Skeletal muscle tissue (tissue), 4 donors: ENCODE data around the gene DTX1. TPM values are rescaled to one million over a fixed set of nuclear protein-coding genes. Genes with fewer than 3 reads are reported as not detected.

Experiments used
- H3K27ac ChIP-seq: one replicate; pipeline ENCODE4 v1.7.0; 2013; ENCODE audit warnings: mild to moderate bottlenecking, low read depth, low read length, inconsistent platforms
- H3K27me3 ChIP-seq, 3 donors: one replicate each; pipeline ENCODE4 v1.7.0; 2013; ENCODE audit warnings: low read length in 3 of 3; ENCODE audit not compliant: control insufficient read depth in 3 of 3, insufficient read depth in 3 of 3
- H3K36me3 ChIP-seq, 3 donors: one replicate each; pipeline ENCODE4 v1.7.0; 2013; ENCODE audit warnings: low read length in 3 of 3; ENCODE audit not compliant: control insufficient read depth in 3 of 3, insufficient read depth in 3 of 3
- H3K4me1 ChIP-seq, 3 donors: one replicate each; pipeline ENCODE4 v1.7.0; 2013; ENCODE audit warnings: low read length in 3 of 3, mild to moderate bottlenecking in 3 of 3; ENCODE audit not compliant: control insufficient read depth in 3 of 3, insufficient read depth in 3 of 3
- H3K4me3 ChIP-seq, 3 donors: one replicate each; pipeline ENCODE4 v1.7.0; 2013; ENCODE audit warnings: low read length in 3 of 3
- H3K9ac ChIP-seq, 3 donors: one replicate each; pipeline ENCODE4 v1.7.0; 2013; ENCODE audit warnings: low read length in 3 of 3, mild to moderate bottlenecking in 3 of 3, moderate library complexity in 2 of 3, low read depth in 1 of 3
- H3K9me3 ChIP-seq, 3 donors: one replicate each; pipeline ENCODE4 v1.7.0; 2013; ENCODE audit warnings: low read length in 3 of 3; ENCODE audit not compliant: control insufficient read depth in 3 of 3
- total RNA-seq: library from RNA; depleted of rRNA; stranded (reverse); fragments of >200 nt; gene quantifications from one replicate; pipeline ENCODE4 v1.2.3, GENCODE V29; 2014
- donor health status: Osteomylitis.

Gene DTX1
- total RNA-seq, 1 donor from 2014 or later: 3.1 TPM

- H3K36me3 ChIP-seq: no peaks in the 10 kb centered on the region
Measured at GRCh38 chr12:113093409-113094101, 37.0 kb downstream of the DTX1 start.

DNA sequence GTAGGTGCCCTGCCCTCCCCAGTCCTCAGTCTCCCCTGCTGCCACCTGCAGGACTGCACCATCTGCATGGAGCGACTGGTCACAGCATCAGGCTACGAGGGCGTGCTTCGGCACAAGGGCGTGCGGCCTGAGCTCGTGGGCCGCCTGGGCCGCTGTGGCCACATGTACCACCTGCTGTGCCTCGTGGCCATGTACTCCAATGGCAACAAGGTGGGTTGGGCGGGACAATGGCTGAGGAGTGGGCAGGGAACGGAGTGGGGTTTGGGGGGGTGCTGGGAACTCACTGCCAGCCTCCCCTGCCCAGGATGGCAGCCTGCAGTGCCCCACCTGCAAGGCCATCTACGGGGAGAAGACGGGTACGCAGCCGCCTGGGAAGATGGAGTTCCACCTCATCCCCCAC lies 38.2 kb downstream of the DTX1 start:
- H3K9ac ChIP-seq: no peak overlapping the region
- H3K36me3 ChIP-seq: no peaks in the 10 kb centered on the region
- H3K9me3 ChIP-seq: no peaks in the 10 kb centered on the region
- H3K27ac ChIP-seq: no peak overlapping the region
- no peak overlapping the region for H3K4me3 ChIP-seq
- peaks cover 26 to 36% (median 35%) of the 10 kb centered on the region in 3 donors for H3K27me3 ChIP-seq
- peaks cover 0 to 5% (median 0%) of the 10 kb centered on the region in 3 donors for H3K4me1 ChIP-seq

More at GRCh38 chr12:113093409-113094101, 37.0 kb downstream of the DTX1 start:
- Histone ChIP-seq H3K4me1 (peaks cover 0 to 5% (median 0%) of the 10 kb centered on the region in 3 donors), H3K27me3 (peaks cover 29 to 40% (median 39%) of the 10 kb centered on the region in 3 donors), H3K27ac (no peak overlapping the region), H3K9ac (no peak overlapping the region), H3K4me3 (no peak overlapping the region), H3K9me3 (no peaks in the 10 kb centered on the region)

- Histone ChIP-seq H3K9me3 (no peaks in the 10 kb centered on the region), H3K4me1 (peaks cover 0 to 5% (median 0%) of the 10 kb centered on the region in 3 donors), H3K27me3 (peaks cover 26 to 32% (median 30%) of the 10 kb centered on the region in 3 donors), H3K27ac (no peak overlapping the region), H3K9ac (no peak overlapping the region), H3K36me3 (no peaks in the 10 kb centered on the region), H3K4me3 (no peak overlapping the region)
Measured at GRCh38 chr12:113095405-113095804, 38.9 kb downstream of the DTX1 start.

- Histone ChIP-seq H3K4me3 (no peak overlapping the region), H3K36me3 (no peaks in the 10 kb centered on the region), H3K27ac (no peak overlapping the region), H3K4me1 (peaks cover 0 to 5% (median 0%) of the 10 kb centered on the region in 3 donors), H3K27me3 (peaks cover 12 to 21% (median 21%) of the 10 kb centered on the region in 3 donors), H3K9ac (no peak overlapping the region), H3K9me3 (no peaks in the 10 kb centered on the region)
Measured at GRCh38 chr12:113096675-113097461, 40.3 kb downstream of the DTX1 start.

DNA sequence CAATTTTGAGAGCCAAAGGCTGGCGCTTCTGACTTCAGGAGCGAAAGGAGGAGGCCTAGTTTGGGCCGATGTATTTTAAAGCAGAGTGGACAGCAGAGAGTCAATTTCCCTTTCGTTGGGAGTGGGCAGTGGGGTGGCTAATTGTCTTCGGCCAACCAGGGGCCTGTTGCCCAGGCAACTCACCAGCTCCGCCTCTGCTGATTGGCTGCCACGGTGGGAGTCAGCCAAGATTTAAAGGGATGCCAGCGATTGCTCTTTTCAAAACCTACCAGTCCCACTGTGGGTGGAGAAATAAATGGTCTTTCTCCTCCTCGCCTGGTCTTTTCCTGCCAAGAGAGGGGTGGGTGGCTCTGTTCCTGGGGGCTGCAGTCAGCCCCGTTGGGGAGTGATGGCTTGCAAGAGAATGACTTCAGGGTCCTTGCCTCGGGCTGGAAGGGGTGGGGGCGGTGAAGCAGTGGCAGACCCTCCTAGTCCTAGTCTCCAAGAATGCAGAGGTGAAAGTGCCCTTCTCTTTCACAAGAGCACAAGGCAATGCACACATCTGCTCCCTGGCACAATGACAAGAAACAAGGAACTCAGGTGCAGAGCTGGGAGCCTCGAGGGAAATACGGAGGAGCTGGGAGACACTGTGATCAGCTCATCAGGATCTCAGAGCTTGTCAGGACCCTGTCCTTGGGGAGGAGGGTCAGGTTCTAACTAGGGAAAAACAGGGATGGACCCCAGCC lies 41.3 kb downstream of the DTX1 start:
- Histone ChIP-seq H3K4me1 (peaks cover 0 to 3% (median 0%) of the 10 kb centered on the region in 3 donors), H3K27me3 (peaks cover 11 to 20% (median 16%) of the 10 kb centered on the region in 3 donors), H3K36me3 (no peaks in the 10 kb centered on the region), H3K9me3 (no peaks in the 10 kb centered on the region), H3K4me3 (no peak overlapping the region), H3K27ac (no peak overlapping the region), H3K9ac (no peak overlapping the region)

- no peak overlapping the region for H3K4me3 ChIP-seq
- H3K27ac ChIP-seq: no peak overlapping the region
- peaks cover 0 to 3% (median 0%) of the 10 kb centered on the region in 3 donors for H3K4me1 ChIP-seq
- no peaks in the 10 kb centered on the region for H3K36me3 ChIP-seq
- H3K9ac ChIP-seq: no peak overlapping the region
- H3K9me3 ChIP-seq: no peaks in the 10 kb centered on the region
- H3K27me3 ChIP-seq: peaks cover 11 to 22% (median 11%) of the 10 kb centered on the region in 3 donors
Measured at GRCh38 chr12:113098441-113099028, 42.0 kb downstream of the DTX1 start.

DNA sequence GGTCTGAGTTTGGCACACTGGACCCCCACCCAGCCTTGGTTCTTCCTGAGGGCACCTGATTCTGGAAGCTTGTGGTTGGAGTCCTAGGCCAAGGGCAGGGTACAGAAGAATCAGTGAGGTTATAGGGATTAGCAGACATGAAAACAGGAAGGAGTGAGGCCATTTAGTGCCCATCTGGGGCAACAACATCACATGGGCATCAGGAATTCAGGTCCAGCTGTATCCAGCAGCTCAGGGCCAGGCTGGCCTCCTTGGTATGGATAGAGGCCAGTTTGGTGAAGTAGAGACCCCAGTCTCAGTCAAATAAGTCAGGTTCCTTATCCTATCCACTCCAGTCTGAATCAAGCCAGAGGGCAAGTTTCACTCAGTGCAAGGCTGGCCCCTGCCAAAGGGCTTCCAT lies 42.8 kb downstream of the DTX1 start:
- Histone ChIP-seq H3K4me3 (no peak overlapping the region), H3K9ac (no peak overlapping the region), H3K36me3 (no peaks in the 10 kb centered on the region), H3K27me3 (peaks cover 15 to 25% (median 16%) of the 10 kb centered on the region in 3 donors), H3K4me1 (peaks cover 0 to 3% (median 0%) of the 10 kb centered on the region in 3 donors), H3K27ac (no peak overlapping the region), H3K9me3 (no peaks in the 10 kb centered on the region)

DNA sequence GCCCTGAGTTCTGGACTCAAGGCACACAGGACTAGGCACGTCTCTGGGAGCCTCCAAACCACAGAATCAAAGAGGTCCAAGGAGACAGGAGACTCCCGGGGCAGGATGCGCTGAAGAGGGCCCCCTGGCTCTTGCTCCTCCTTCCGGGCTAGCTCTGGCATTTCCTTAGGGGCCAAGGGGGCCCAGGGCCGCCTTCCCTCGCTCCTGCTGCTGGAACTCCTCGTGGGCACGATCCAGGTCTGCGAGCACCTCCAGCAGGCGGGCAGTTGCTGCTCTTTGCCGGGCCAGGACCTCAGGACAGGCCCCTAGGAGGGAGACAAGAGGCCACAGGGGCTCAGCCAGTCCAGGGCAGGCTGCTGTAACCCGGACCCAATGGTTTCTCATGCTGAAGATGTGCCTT lies 43.2 kb downstream of the DTX1 start:
- Histone ChIP-seq H3K27ac (no peak overlapping the region), H3K36me3 (no peaks in the 10 kb centered on the region), H3K4me1 (peaks cover 0 to 3% (median 0%) of the 10 kb centered on the region in 3 donors), H3K9ac (no peak overlapping the region), H3K9me3 (no peaks in the 10 kb centered on the region), H3K27me3 (peaks cover 15 to 25% (median 16%) of the 10 kb centered on the region in 3 donors), H3K4me3 (no peak overlapping the region)

- Histone ChIP-seq H3K36me3 (no peaks in the 10 kb centered on the region), H3K9me3 (no peaks in the 10 kb centered on the region), H3K4me3 (no peak overlapping the region), H3K4me1 (peaks cover 0 to 3% (median 0%) of the 10 kb centered on the region in 3 donors), H3K27ac (no peak overlapping the region), H3K27me3 (peaks cover 15 to 25% (median 16%) of the 10 kb centered on the region in 3 donors), H3K9ac (no peak overlapping the region)
Measured at GRCh38 chr12:113101751-113102150, 45.2 kb downstream of the DTX1 start.
